DMS79 (cell line): Measurements from ENCODE around the gene PTPRN.
A peak's percentile ranks its signal among the peaks of the same experiment; 100 is the strongest.
"Not testable (repeated sequence)": the region's sequence is repeated elsewhere in the genome, so short reads cannot be mapped to it uniquely, and the experiment has no call there.

Experiments
- DNase-seq: peaks from one replicate; lab custom pipeline; 2025; lab: John Stamatoyannopoulos, UW

Gene PTPRN

DNA sequence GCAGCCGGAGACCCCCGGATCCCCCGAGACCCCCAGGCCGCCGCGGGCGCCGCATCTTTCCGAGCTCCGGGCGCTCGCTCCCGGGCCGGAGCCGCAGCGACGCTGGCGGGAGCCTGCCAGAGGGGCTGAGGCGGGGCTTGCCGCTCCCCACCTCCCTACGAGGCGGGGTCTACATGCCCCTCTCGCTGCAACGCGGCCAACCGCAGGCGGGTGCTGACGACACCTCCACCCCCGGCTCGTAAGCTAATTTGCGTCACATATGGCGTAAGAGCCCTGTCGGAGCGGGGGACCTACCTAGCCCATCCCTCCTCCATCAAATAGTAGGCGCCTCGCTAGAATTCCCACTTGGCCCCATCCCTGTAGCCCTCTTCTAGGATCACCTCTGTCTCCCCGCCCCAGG, at the start of gene PTPRN:
Gene PTPRN, minus strand, starts transcription at position 124 of the 400 bp plus-strand sequence. Its CDS starts 69 bp downstream, at position 55.
- DNase-seq, result peak; percentile 18

DNA sequence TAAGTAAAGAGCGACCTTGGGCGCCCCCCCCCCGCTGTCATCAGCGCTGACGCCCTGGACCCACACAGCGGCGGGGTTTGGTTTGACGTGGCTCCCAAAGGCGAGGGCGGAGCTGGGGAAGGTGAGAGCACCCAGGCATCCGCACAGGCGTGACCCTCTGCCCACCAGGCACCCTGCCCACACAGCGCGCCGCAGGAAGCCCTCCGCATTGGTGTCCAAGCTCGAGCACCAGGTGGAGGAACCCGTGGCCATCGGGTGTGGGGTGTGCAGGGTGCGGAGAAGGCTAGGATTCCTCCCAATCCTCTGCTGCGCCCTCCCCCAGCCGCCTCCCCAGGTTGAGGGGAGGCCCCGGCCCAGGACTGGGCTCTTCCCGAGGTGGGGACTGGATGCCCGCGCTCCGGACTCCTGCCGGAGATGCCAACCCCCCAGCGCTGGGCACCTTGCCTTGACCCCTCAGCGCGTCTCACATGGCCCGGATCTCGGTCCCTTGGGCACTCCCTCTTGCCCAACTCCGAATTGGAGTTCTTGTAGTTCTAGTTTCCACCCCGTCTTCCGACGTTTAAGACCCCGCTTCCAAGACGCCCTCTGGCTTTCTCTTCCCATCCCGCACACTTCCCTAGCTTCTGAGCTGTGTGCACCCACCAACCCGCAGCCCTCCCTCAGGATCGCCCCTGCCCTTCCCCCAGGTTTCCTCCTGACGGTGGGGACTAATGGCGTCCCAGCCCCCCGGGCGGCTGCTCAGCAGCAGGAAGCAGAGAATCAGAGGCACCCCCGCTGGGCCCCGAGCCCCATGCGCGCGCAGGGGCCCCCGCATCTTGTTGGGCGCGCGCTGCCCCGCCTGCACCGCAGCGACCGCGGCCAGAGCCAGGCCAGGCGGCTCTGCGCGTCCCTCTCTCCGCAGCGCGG, 49.2 kb upstream of the PTPRN start:
- peak; percentile 4 for DNase-seq

DNA sequence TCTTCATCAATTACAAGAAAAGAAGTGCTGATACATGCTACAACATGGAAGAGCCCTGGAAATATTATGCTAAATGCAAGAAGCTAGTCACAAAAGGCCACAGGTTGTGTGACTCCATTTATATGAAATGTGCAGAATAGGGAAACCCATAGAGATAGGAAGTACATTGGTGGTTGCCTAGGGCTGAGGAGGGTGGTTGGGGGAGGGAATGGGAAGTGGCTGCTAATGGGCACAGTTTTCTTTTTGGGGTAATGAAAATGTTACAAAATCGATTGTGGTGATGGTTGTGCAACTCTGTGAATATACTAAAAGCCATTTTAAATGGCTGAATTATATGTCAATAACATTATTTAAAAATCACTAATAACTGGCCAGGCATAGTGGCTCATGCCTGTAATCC, 47.6 kb upstream of the PTPRN start:
- DNase-seq, result no peak

DNA sequence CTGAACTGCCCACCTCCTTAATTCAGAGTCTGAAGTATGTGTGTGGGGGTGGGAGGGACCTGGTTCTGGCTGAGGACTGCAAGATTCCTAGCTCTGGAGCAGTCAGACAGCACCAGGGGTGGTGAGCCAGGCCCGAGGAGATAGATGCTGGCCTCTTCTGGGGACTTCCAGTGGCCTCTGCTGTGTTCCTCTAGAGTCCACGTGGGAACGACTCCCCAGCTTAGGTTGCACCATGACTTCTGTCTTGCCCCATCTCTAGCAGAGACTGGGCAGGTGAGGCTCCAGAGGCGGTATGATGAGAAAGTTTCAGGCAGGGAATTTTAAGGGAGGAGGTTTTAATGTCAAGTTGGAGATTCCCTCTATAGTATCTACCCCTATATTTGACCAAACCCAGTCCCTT, 45.4 kb upstream of the PTPRN start:
- DNase-seq, result no peak

DNA sequence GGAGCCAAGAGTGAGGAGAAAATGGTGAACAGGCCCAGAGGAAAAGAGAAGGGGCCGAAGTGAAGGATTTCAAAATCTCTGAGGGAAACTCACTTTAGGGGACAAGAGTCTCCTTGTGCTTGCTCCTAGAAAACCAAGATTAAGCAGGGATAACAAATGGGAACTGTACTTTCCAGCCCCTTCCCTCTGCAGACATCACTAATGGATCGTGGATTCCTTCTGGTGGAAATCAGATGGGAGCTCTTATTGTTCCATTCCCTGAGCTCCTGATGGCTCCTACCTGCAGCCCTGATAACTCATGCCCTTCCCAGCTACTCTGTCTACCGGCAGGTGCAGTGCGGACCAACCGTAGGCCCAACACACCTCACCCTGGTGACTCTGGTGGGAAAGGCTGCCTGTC, 43.9 kb upstream of the PTPRN start:
- no peak for DNase-seq

DNA sequence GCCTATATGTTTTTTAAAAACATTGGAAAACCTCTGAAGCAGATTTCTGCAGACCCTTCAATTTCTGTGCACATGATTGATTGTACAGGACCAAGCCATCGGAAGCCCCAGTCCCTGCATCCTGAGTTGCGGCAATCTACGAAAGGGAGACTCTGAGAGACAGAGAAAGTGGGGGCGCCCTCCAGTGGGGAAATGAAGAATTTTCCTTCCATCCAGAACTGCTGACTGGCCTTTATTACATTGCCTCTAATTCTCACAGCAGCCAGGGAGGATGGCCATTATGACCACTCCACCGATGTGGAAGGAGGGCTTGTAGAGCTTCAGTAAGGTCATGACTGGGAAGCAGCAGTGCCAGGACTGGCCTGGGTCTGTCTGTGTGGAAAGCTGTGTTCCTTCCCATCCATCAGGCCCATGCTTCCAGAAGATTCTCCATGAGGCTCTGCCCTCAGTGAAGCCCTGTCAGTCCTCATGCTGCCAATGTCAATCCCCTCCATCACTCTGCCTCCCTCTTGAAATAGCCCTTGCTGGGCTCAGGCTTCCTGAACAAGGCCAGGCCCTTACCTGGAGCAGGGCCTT, 43.3 kb upstream of the PTPRN start:
- DNase-seq, result no peak

DNA sequence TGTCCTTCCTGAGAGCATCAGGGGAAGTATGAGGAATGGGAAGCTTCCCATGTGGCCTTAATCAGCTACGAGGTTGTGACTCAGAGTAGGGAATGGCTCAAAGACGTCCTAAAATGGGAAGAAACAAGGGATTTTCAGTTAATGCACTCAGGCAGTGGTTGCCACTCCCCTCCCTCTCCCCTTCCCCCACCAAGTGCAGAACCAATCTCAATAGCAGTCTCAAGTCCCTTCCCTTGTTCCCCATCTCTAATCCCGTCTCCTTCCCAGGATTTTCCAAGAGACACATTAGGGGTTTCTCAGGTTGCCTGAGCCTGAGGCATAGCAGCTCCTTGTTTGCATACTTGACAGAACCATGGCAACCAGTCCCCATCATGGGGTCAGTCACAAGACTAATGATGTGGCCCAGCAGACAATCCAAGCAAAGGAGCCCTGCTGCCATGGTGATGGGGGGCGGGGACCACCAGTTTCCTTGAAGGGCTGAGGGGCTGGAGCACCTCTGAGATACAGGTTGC, 41.6 kb upstream of the PTPRN start:
- peak; percentile 52 for DNase-seq

DNA sequence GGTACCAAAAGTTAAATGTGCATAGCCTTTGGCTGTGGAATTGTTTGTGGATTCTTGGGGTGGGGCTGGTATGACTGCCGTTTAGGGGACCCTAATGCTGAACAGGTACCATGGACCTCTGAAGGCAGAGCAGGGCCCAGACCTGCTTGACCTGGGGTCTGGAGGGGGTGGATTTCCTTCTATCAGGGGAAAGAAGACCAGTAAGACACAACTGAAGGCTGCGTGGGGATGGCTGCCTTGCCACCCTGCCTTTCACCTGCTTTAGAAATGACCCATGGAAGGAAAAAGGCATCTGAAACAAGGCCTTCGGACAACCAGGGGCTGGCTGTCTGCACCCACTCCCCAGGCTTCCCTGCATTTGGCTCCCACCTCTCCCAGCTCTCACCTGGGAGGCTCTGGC, 41.0 kb upstream of the PTPRN start:
- DNase-seq, result no peak

DNA sequence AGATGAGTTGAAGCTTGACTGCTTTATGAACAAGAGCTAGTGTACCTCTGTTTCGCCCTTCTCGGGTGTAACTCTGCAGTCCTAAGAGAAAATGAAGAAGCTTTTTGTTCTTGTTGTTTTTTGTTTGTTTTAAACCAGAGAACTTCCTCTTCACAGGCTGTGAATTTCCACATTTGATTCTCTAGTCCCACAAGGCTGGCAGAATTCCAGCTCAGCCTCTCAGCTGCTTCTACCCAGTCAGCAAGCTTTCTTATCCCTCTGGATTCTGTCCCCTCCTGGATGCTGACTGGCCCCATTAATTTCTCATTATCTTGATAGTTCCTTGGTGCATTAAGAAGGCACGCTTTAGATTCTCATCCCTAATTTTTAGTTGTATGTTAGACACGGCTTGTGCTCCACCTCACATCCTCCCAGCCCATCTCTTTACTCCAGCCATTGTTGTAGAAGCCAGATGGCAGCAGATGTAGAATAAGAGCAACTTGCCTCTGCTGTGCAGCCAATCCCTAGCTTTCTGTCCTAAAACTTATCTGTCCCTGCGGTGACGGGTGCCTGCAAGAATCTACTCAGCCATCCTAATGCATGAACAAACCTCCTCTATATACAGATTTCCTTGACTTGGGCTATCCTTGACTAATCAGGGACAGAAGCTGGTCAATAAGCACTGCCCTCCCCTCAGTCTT, 35.7 kb upstream of the PTPRN start:
- peak; percentile 51 for DNase-seq

DNA sequence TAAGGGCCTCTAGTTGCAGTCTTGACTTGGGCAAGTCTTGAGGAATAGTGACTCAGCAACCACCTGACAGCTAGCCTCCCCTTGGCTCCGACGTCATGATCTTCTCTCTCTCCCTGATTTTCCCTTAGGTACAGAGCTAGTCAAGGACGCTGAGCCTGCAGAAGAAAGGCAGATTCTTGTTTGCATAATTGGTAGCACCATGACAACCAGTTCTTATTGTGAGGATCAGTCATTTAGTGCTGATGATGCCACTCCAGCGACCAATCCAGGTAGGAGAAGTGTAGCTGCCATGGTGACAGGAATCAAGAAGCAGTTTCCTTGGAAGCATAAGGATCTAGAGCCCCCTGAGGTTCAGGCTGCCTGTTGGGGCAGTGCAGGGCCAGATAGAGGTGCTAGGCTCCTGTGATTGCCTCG, 26.2 kb upstream of the PTPRN start:
- peak; percentile 62 for DNase-seq

DNA sequence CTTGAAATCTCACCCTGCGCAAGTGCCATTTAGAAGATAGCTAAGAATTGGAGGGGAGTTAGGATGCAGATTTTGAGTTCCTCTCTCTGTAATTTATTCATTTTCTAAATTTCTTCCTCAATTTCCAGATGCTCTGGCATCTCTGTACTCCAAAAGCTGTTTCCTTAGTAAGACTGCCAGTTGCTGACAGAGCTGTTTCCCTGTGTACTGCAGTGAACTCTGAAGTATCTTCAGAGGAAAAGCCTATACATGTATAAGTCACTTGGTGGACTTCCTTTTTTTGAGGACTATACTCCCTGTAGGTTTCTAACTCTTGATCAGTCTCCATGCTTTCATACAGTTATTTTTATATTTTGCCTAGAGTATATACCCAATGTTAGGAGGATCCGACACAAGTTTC, 24.9 kb upstream of the PTPRN start:
- no peak for DNase-seq

DNA sequence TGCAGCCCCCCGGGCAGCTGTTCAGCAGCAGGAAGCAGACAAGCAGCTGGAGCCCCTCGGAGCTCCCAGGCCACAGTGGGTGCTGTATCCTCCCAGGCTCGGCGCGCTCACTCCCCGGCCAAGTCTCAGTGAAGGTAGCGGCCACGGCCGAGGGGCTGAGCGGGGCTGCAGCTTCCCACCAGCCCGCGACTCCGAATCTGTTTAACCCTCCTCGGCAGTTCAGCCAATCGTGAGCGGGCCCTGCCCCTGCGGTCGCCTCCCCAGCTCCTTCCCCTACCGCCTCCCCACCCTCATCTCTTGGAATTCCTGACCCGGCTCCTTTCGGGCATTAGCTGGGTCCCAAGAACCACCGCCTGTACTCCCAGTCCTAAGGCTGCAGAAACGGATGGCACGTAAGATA, 23.3 kb upstream of the PTPRN start, which contains the start of gene RESP18:
Gene RESP18, minus strand, starts transcription at position 203 of the 400 bp plus-strand sequence.
- DNase-seq, result no peak

DNA sequence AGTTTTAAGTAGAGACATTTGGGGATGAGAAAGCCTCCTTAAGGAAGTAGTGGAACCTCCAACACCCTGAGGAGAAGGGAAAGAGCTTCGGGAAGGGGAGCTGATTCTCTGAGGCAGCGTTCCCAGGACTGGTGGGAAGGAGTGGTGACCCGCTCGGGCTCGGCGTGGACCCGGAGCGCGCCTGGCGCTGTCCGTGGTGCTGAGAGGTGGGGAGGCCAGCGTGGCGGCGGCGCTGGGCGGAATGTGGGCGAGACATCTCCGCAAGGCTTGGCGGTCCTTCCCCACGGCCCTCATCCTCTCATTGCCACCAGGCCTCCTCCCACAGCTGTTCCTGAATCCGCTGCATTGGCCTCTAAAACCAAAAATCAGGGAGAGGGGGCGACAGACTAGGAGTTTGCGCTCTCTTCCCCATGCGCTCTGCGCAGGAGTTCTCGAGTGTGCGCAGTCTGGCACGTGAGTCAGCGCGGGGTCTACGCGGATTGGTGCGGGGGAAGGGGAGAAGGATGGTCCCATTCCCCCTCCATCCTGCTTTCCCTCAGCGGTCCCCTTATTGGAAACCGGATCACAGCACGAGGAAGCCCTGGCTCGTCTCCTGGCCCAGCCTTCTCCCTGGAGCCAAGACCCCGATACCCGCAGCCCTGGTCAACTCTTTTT, 22.5 kb upstream of the PTPRN start:
- no peak for DNase-seq

DNA sequence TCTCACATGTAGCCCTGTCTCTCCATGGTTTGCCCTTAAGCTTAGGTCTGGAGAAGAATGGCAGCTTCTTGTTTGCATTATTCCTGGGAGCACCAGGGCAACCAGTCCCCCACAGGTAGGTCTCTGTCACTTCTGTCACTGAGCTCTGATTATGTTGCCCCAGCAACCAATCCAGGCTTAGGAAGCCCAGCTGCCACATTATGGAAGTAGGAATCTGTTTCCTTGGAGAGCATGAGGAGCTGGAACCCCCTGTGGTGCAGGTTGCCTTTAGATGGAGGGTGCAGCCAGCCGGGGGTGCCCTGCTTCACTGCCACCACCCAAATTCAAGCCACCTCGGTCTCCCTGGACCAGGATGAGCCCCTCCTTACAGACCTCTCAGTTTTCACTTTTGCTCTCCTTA, 18.5 kb upstream of the PTPRN start:
- no peak for DNase-seq

DNA sequence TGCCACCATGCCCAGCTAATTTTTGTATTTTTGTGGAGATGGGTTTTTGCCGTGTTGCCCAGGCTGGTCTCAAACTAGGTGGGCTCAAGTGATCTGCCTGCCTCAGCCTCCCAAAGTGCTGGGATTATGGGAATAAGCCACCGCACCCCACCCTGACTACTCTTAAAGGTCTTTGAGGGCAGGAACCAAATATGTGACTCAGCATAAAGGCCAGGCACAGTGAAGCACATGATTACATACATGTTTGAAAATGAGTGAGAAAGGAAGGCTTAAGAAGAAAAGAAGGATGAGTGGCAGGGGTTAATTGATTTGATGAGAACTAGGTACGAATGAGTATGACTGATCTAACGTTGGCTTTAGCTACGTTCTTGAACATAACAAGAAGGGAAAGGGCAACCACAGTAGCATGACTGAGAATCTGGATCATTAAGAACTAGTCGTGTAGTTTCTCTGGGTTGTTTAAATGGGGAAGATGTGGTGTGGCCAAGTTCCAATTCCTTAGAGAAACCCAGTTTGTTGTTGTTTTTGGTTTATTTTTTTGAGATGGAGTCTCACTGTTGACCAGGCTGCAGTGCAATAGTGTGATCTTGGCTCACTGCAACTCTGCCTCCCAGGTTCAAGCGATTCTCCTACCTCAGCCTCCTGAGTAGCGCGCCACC, 16.6 kb upstream of the PTPRN start:
- DNase-seq, result no peak

DNA sequence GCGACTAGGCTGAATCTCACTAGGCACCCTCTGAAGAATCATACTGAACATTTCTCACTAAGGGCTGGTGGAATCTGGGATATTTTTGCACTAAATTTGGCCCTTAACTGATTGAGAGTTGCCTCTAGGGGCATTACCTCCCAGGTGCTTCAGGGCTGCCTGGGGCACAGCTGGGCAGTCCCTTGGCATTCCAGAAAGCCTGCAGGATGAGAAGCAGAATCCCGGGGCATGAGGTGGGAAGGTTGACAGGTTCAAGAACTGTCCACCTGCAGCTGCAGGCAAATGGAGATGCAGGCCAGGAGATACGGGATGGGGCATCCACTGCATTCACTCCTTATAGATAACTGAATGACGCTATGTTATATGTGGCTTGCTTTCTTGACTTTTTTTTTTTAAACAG, 15.9 kb upstream of the PTPRN start:
- DNase-seq, result no peak

DNA sequence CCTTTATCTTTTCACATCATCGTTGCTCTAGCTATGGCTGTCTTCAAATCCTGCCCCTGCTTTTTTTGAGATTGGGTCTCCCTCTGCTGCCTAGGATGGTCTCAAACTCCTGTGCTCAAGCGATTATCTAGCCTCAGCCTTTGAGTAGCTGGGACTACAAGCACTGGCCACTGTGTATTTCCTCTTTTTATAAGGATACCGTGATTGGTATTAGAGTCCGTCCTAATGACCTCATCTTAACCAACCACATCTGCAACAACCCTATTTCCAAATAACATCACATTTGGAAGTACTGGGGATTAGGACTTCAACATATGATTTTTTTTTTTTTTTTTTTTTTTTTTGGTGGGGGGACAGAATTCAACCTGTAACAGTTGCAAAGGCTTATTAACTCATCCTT, 14.2 kb upstream of the PTPRN start:
- DNase-seq, result no peak

DNA sequence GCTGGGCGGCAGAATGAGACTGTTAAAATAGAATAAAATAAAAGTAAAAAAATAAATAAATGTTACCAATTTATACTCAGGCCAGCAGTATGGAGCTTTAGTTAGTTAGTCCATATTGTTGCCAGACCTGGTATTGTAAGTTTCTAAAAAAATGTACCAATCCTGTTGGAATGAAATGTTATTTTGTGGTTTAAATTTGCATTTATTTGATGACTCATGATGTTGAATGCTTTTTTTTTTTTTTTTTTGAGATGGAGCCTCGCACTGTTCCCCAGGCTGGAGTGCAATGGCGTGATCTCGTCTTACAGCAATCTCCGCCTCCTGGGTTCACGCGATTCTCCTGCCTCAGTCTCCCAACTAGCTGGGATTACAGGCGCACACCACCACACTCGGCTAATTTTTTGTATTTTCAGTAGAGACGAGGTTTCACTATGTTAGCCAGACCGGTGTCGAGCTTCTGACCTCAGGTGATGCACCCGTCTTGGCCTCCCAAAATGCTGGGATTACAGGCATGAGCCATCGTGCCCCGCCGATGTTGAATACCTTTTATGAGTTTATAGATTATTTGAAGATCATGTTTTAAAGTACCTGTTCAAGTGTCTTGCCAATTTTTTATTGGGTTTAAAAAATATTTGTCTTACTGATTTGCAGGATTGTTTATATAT, 5.7 kb upstream of the PTPRN start:
- DNase-seq, result no peak

DNA sequence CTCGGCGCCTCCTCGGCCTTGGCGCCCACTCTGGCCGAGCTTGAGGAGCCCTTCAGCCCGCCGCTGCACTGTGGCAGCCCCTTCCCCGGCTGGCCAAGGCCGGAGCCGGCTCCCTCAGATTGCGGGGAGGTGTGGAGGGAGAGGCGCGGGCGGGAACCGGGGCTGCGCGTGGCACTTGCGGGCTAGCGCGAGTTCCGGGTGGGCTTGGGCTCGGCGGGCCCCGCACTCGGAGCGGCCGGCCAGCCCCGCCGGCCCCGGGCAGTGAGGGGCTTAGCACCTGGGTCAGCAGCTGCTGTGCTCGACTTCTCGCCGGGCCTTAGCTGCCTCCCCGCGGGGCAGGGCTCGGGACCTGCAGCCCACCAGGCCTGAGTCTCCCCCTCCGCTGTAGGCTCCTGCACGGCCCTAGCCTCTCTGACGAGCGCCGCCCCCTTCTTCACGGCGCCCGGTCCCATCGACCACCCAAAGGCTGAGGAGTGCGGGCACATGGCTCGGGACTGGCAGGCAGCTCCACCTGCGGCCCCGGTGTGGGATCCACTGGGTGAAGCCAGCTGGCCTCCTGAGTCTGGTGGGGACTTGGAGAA, 3.6 kb upstream of the PTPRN start:
- not testable (repeated sequence) for DNase-seq
